HCT116 (cell line): Measurements from ENCODE around the gene ASAP3. TPM values are rescaled to one million over a fixed set of nuclear protein-coding genes. Genes with fewer than 3 reads are reported as not detected.

Experiments
- ATAC-seq: fragments of 200-7000 bp; cut with Tn5 transposase; 2 replicates; pipeline ENCODE4 v1.9.1; 2020; ENCODE audit warnings: mild to moderate bottlenecking, moderate library complexity
- BruUV-seq: library from RNA; stranded (reverse); fragments of 400-500 nt; replicated peaks from 2 replicates; lab custom pipeline; 2021; lab: Mats Ljungman, UMichigan
- CTCF ChIA-PET: fragments of 300-600 bp; sonication (Branson Sonifier 250); formaldehyde crosslinking; loops from one replicate; lab custom pipeline; 2021; ENCODE audit warnings: antibody characterized with exemption; lab: Charles Lee
- POLR2A ChIA-PET: fragments of 300-600, 350-600 bp; sonication (Branson Sonifier 250); formaldehyde crosslinking; loops from one replicate; lab custom pipeline; 2021; ENCODE audit warnings: antibody characterized with exemption; lab: Charles Lee
- RAD21 ChIA-PET, 2 experiments: fragments of 300-600 bp; sonication (Branson Sonifier 250); formaldehyde crosslinking; loops; one replicate each; lab custom pipeline; 2023; ENCODE audit warnings: low total read pairs in 2 of 2; ENCODE audit not compliant: uncharacterized antibody in 2 of 2, unreplicated experiment in 2 of 2, low non-redundant PET in 1 of 2; lab: Charles Lee
- DNase-seq: peaks from one replicate; pipeline ENCODE4 v3.0.0-alpha.2; 2010; ENCODE audit warnings: low read depth, low spot score
- H2AFZ ChIP-seq: fragments of 200-600 bp; shearing (Covaris generic), sonication (generic); 2 replicates; pipeline ENCODE4 v1.6.1; 2017; ENCODE audit warnings: low read depth, mixed run types, mixed read lengths, antibody characterized with exemption, low read length; ENCODE audit not compliant: poor library complexity, severe bottlenecking
- H3K27ac ChIP-seq: 2 replicates; pipeline ENCODE4 v1.5.1; 2012; ENCODE audit warnings: low read depth, low read length
- H3K27me3 ChIP-seq: fragments of 200-600 bp; sonication (generic); 2 replicates; pipeline ENCODE4 v1.6.1; 2016; ENCODE audit warnings: mixed run types, low read length, mixed read lengths; ENCODE audit not compliant: insufficient read depth
- H3K36me3 ChIP-seq, 2 experiments: fragments of 200-500 bp in 1 of 2; fragments of 200-600 bp in 1 of 2; sonication (Bioruptor generic) in 1 of 2; sonication (generic) in 1 of 2; 2 replicates each; pipeline versions ENCODE4 v1.5.1 to v1.6.1; 2014 to 2016; ENCODE audit warnings: low read length in 2 of 2, inconsistent platforms in 1 of 2, mixed read lengths in 1 of 2, mixed run types in 1 of 2; ENCODE audit not compliant: insufficient read depth in 2 of 2, control insufficient read depth in 1 of 2
- H3K4me1 ChIP-seq, 2 experiments: fragments of 200-600 bp in 1 of 2; sonication (generic) in 1 of 2; 2 replicates each; pipeline versions ENCODE4 v1.5.1 to v1.6.1; 2012 to 2017; ENCODE audit warnings: low read length in 2 of 2, inconsistent platforms in 1 of 2, mild to moderate bottlenecking in 1 of 2, mixed read lengths in 1 of 2, mixed run types in 1 of 2, moderate library complexity in 1 of 2; ENCODE audit not compliant: insufficient read depth in 2 of 2, control insufficient read depth in 1 of 2
- H3K4me2 ChIP-seq: fragments of 200-600 bp; sonication (generic); 2 replicates; pipeline ENCODE4 v1.6.1; 2017; ENCODE audit warnings: mixed run types, low read length, mixed read lengths
- H3K4me3 ChIP-seq, 2 experiments: fragments of 200-600 bp in 1 of 2; sonication (generic) in 1 of 2; replicated peaks in 1 of 2; 2 replicates each; pipeline ENCODE4 v1.5.1; 2011 to 2016; ENCODE audit warnings: low read length in 2 of 2, control low read depth in 1 of 2, low read depth in 1 of 2, mild to moderate bottlenecking in 1 of 2, mixed read lengths in 1 of 2, mixed run types in 1 of 2
- H3K79me2 ChIP-seq: fragments of 200-600 bp; sonication (generic); 2 replicates; pipeline ENCODE4 v1.6.1; 2017; ENCODE audit warnings: mild to moderate bottlenecking, mixed run types, low read length, moderate library complexity, mixed read lengths; ENCODE audit not compliant: insufficient read depth
- H3K9ac ChIP-seq: fragments of 200-600 bp; sonication (generic); 2 replicates; pipeline ENCODE4 v1.6.1; 2016; ENCODE audit warnings: low read length, mixed read lengths
- H3K9me2 ChIP-seq: fragments of 200-600 bp; sonication (generic), shearing (Covaris generic); 2 replicates; pipeline ENCODE4 v1.6.1; 2017; ENCODE audit warnings: mixed run types, mild to moderate bottlenecking, moderate library complexity; ENCODE audit not compliant: insufficient read depth
- H3K9me3 ChIP-seq, 2 experiments: fragments of 200-500 bp in 1 of 2; fragments of 200-600 bp in 1 of 2; sonication (Bioruptor generic) in 1 of 2; sonication (generic) in 1 of 2; 2 replicates each; pipeline ENCODE4 v1.6.1; 2014 to 2017; ENCODE audit warnings: low read length in 2 of 2, mixed read lengths in 2 of 2, inconsistent platforms in 1 of 2, low read depth in 1 of 2, mild to moderate bottlenecking in 1 of 2, mixed run types in 1 of 2, moderate library complexity in 1 of 2; ENCODE audit not compliant: control insufficient read depth in 1 of 2, insufficient read depth in 1 of 2
- H4K20me1 ChIP-seq: fragments of 200-600 bp; sonication (generic), shearing (Covaris generic); 2 replicates; pipeline ENCODE4 v1.6.1; 2017; ENCODE audit warnings: mixed run types, mild to moderate bottlenecking, moderate library complexity; ENCODE audit not compliant: insufficient read depth
- ATF3 ChIP-seq: IDR thresholded peaks from 2 replicates; pipeline ENCODE4 v1.6.1; 2012
- CBX3 ChIP-seq: IDR thresholded peaks from 2 replicates; pipeline ENCODE4 v1.6.1; 2012; ENCODE audit warnings: low read depth
- CEBPB ChIP-seq: IDR thresholded peaks from 2 replicates; pipeline ENCODE4 v1.6.1; 2012; ENCODE audit warnings: low read depth
- ELF1 ChIP-seq: IDR thresholded peaks from 2 replicates; pipeline ENCODE4 v1.6.1; 2012; ENCODE audit warnings: low read depth, borderline replicate concordance
- EZH2 ChIP-seq: fragments of 200-600 bp; sonication (generic); IDR thresholded peaks from 2 replicates; pipeline ENCODE4 v1.6.1; 2017; ENCODE audit warnings: antibody characterized with exemption, mixed run types
- EZH2phosphoT487 ChIP-seq: fragments of 200-600 bp; IDR thresholded peaks from 2 replicates; pipeline ENCODE4 v1.6.1; 2018; ENCODE audit warnings: antibody characterized with exemption, borderline replicate concordance
- JUND ChIP-seq: IDR thresholded peaks from 2 replicates; pipeline ENCODE4 v1.6.1; 2012
- POLR2A ChIP-seq: IDR thresholded peaks from 2 replicates; pipeline ENCODE4 v1.7.0; 2011; ENCODE audit warnings: borderline replicate concordance; ENCODE audit not compliant: insufficient read depth, insufficient read length; ENCODE audit errors: extremely low read depth
- POLR2AphosphoS5 ChIP-seq: IDR thresholded peaks from 2 replicates; pipeline ENCODE4 v1.6.1; 2011; ENCODE audit warnings: mild to moderate bottlenecking, low read depth, low read length, moderate library complexity
- SIN3A ChIP-seq: IDR thresholded peaks from 2 replicates; pipeline ENCODE4 v1.6.1; 2012; ENCODE audit warnings: low read depth
- SP1 ChIP-seq: IDR thresholded peaks from 2 replicates; pipeline ENCODE4 v1.6.1; 2012; ENCODE audit warnings: low read depth
- SRF ChIP-seq: IDR thresholded peaks from 2 replicates; pipeline ENCODE4 v1.6.1; 2012; ENCODE audit warnings: low read depth
- TCF7L2 ChIP-seq: IDR thresholded peaks from 2 replicates; pipeline ENCODE4 v1.7.0; 2011; ENCODE audit warnings: borderline replicate concordance, inconsistent platforms; ENCODE audit not compliant: insufficient read depth, insufficient read length; ENCODE audit errors: extremely low read depth
- ZBTB33 ChIP-seq: IDR thresholded peaks from 2 replicates; pipeline ENCODE4 v1.6.1; 2011; ENCODE audit warnings: mild to moderate bottlenecking, low read length, moderate library complexity; ENCODE audit not compliant: insufficient replicate concordance; ENCODE audit errors: extremely low read depth
- intact Hi-C: fragments of 100-400 bp; cut with micrococcal nuclease; formaldehyde crosslinking; loops from 2 replicates; pipeline ENCODE4 v1.10.0; 2022
- total RNA-seq: library from RNA; stranded (reverse); gene quantifications from one replicate; pipeline ENCODE4 v1.2.1, GENCODE V29; 2021; ENCODE audit not compliant: unreplicated experiment
- TF ChIP-seq, protein P1 (sequence below), 3 experiments: fragments of 200-600 bp in 1 of 3; sonication (generic) in 1 of 3; IDR thresholded peaks in 2 of 3; conservative IDR thresholded peaks in 1 of 3; 2 replicates each; pipeline ENCODE4 v1.5.1; 2012 to 2017; ENCODE audit warnings: low read depth in 2 of 3, low read length in 2 of 3, antibody characterized with exemption in 1 of 3, borderline replicate concordance in 1 of 3, control low read depth in 1 of 3, mild to moderate bottlenecking in 1 of 3, mixed read lengths in 1 of 3, mixed run types in 1 of 3, moderate library complexity in 1 of 3; ENCODE audit not compliant: insufficient read depth in 1 of 3
- TF ChIP-seq, protein P2 (sequence below): IDR thresholded peaks from 2 replicates; pipeline ENCODE4 v1.6.1; 2012

ASAP3 gene
- total RNA-seq, 1 experiment from 2014 or later = 19.7 TPM

- TF ChIP-seq, protein P1, sequence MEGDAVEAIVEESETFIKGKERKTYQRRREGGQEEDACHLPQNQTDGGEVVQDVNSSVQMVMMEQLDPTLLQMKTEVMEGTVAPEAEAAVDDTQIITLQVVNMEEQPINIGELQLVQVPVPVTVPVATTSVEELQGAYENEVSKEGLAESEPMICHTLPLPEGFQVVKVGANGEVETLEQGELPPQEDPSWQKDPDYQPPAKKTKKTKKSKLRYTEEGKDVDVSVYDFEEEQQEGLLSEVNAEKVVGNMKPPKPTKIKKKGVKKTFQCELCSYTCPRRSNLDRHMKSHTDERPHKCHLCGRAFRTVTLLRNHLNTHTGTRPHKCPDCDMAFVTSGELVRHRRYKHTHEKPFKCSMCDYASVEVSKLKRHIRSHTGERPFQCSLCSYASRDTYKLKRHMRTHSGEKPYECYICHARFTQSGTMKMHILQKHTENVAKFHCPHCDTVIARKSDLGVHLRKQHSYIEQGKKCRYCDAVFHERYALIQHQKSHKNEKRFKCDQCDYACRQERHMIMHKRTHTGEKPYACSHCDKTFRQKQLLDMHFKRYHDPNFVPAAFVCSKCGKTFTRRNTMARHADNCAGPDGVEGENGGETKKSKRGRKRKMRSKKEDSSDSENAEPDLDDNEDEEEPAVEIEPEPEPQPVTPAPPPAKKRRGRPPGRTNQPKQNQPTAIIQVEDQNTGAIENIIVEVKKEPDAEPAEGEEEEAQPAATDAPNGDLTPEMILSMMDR (IDR thresholded peaks at IDR 0.05 in 2 of 3, conservative IDR thresholded peaks at IDR 0.05 in 1 of 3; ENCODE audit: borderline replicate concordance in 1 of 3, insufficient read depth in 1 of 3, low read depth in 2 of 3, low read length in 2 of 3) = no peak
- TF ChIP-seq, protein P2, sequence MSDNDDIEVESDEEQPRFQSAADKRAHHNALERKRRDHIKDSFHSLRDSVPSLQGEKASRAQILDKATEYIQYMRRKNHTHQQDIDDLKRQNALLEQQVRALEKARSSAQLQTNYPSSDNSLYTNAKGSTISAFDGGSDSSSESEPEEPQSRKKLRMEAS = no peak
- TF ChIP-seq EZH2phosphoT487 (no peak), POLR2AphosphoS5 (no peak), CBX3 (no peak), CEBPB (no peak), ATF3 (no peak), JUND (no peak)
These were observed 56.4 kb downstream of the ASAP3 start (continued) for GRCh38 chr1:23427550-23427949.

- TF ChIP-seq CEBPB (no peak), ATF3 (no peak), CBX3 (no peak), ELF1 (no peak), ZBTB33 (no peak), SRF (no peak), SP1 (no peak), SIN3A (no peak), EZH2 (no peak), TCF7L2 (no peak), POLR2A (no peak)
- Histone ChIP-seq H3K79me2 (no peaks in the 10 kb centered on the region), H3K9me3 (no peaks in the 10 kb centered on the region), H3K4me2 (no peak overlapping the region), H3K4me3 (no peak overlapping the region), H3K4me1 (peaks cover 0 to 13% of the 10 kb centered on the region in 2 experiments; a peak in 1 of 4 replicates), H3K27me3 (no peaks in the 10 kb centered on the region), H3K9me2 (no peaks in the 10 kb centered on the region), H3K9ac (no peak overlapping the region), H3K36me3 (no peaks in the 10 kb centered on the region), H4K20me1 (no peaks in the 10 kb centered on the region), H2AFZ (no peak overlapping the region), H3K27ac (no peak overlapping the region)
- intact Hi-C loops = no loop called here
- ATAC-seq (no peak), DNase-seq (no peak)
- POLR2A ChIA-PET = no interaction called here
- BruUV-seq = no TSS peak
- RAD21 ChIA-PET = no interaction called here
- CTCF ChIA-PET = no interaction called here
These were observed 57.2 kb downstream of the ASAP3 start for GRCh38 chr1:23426828-23427227.
